Thyroid gland (tissue), 4 donors: Measurements from ENCODE around the gene NXT1.
A peak's percentile ranks its signal among the peaks of the same experiment; 100 is the strongest.

ENCODE experiments used
- CTCF ChIP-seq, 6 experiments: fragments of 200-600 bp in 3 of 6; fragments of 450-650 bp in 3 of 6; sonication (generic) in 3 of 6; IDR thresholded peaks; one replicate each; pipeline ENCODE4 v1.5.1; 2016 to 2019; ENCODE audit warnings: antibody characterized with exemption in 6 of 6, mild to moderate bottlenecking in 2 of 6, inconsistent platforms in 1 of 6, moderate library complexity in 1 of 6
- POLR2A ChIP-seq, 2 donors: fragments of 450-650 bp; IDR thresholded peaks; one replicate each; pipeline ENCODE4 v1.6.1; 2017; ENCODE audit warnings: antibody characterized with exemption in 2 of 2, mild to moderate bottlenecking in 2 of 2, moderate library complexity in 1 of 2

- TF ChIP-seq CTCF (IDR thresholded peaks at IDR 0.05) (peak; percentile 12 to 56 (median 48)), POLR2A (IDR thresholded peaks at IDR 0.05) (no peak)
Measured at GRCh38 chr20:23340524-23340923, 10.1 kb upstream of the NXT1 start.
